Ascending aorta (tissue), 2 donors: ENCODE data around the gene PIP4K2C. TPM values are rescaled to one million over a fixed set of nuclear protein-coding genes. Genes with fewer than 3 reads are reported as not detected.

ENCODE experiments used
- DNase-seq, 2 donors: peaks; one replicate each; pipeline ENCODE4 v3.0.0-alpha.2; 2019; ENCODE audit warnings: low spot score in 2 of 2
- H3K27ac ChIP-seq, 2 donors: fragments of 200-600 bp; sonication (generic); one replicate each; pipeline ENCODE4 v1.5.1; 2016 to 2017; ENCODE audit warnings: mild to moderate bottlenecking in 1 of 2
- H3K27me3 ChIP-seq: fragments of 200-600 bp; sonication (generic); one replicate; pipeline ENCODE4 v1.5.1; 2017
- H3K36me3 ChIP-seq, 2 donors: fragments of 200-600 bp; sonication (generic); one replicate each; pipeline ENCODE4 v1.5.1; 2016
- H3K4me1 ChIP-seq, 2 donors: fragments of 200-600 bp; sonication (generic); one replicate each; pipeline ENCODE4 v1.5.1; 2016 to 2017; ENCODE audit warnings: mild to moderate bottlenecking in 1 of 2
- H3K4me3 ChIP-seq, 2 donors: fragments of 200-600 bp; sonication (generic); one replicate each; pipeline ENCODE4 v1.5.1; 2016 to 2017; ENCODE audit warnings: mild to moderate bottlenecking in 1 of 2
- H3K9me3 ChIP-seq, 2 donors: fragments of 200-600 bp; sonication (generic); one replicate each; pipeline ENCODE4 v1.5.1; 2016
- intact Hi-C: fragments of 100-400 bp; cut with DNase I; formaldehyde crosslinking; loops from one replicate; pipeline ENCODE4 v1.15.1; 2023
- total RNA-seq: library from RNA; depleted of rRNA; stranded (reverse); fragments of >200 nt; gene quantifications from one replicate; pipeline ENCODE4 v1.1.0, GENCODE V29; 2016
- TF ChIP-seq, protein P1 (sequence below), 3 experiments: fragments of 200-600 bp in 2 of 3; fragments of 450-650 bp in 1 of 3; sonication (generic) in 2 of 3; IDR thresholded peaks; one replicate each; pipeline ENCODE4 v1.5.1; 2016 to 2019; ENCODE audit warnings: antibody characterized with exemption in 3 of 3, mild to moderate bottlenecking in 1 of 3, moderate library complexity in 1 of 3

The PIP4K2C gene
- total RNA-seq, 1 donor from 2014 or later, result 153 TPM

DNA sequence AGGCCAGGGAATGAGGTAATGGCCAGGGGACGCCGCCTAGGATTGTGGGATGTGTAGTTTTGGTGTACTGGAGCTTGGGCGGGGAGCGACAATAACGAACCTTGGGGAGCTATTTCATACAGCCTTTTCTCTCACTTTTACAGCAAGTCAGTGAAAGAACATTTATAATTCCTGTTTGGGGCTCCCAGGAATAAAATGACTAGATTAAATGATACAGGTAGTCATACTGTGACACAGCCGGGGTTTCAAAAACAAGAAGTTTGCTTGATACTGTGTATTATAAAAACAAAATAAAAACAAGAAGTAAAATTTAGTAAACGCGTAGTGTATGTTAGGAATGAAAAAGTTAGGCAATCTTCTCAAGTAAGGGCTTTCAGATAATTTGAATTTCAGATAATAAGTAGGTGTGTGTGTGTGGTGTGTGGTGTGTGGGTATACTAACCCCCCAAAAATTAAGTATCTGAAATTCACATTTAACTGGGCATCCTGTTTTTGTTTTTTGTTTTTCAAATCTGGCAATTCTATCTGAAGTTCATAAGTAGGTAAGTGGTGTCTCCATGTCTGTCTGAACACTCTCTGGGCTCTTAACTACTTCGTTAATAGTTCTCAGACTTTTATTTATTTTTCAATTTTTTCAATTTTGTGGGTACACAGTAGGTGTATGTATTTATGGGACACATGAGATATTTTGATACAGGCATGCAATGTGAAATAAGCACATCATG is 43.5 kb upstream of the PIP4K2C start:
- DNase-seq, result no peak
- H3K9me3 ChIP-seq, result no peaks in the 10 kb centered on the region
- peaks cover 3 to 17% of the 10 kb centered on the region in 2 donors for H3K4me1 ChIP-seq
- TF ChIP-seq, protein P1, sequence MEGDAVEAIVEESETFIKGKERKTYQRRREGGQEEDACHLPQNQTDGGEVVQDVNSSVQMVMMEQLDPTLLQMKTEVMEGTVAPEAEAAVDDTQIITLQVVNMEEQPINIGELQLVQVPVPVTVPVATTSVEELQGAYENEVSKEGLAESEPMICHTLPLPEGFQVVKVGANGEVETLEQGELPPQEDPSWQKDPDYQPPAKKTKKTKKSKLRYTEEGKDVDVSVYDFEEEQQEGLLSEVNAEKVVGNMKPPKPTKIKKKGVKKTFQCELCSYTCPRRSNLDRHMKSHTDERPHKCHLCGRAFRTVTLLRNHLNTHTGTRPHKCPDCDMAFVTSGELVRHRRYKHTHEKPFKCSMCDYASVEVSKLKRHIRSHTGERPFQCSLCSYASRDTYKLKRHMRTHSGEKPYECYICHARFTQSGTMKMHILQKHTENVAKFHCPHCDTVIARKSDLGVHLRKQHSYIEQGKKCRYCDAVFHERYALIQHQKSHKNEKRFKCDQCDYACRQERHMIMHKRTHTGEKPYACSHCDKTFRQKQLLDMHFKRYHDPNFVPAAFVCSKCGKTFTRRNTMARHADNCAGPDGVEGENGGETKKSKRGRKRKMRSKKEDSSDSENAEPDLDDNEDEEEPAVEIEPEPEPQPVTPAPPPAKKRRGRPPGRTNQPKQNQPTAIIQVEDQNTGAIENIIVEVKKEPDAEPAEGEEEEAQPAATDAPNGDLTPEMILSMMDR (IDR thresholded peaks at IDR 0.05), result no peak
- H3K27ac ChIP-seq, result peak overlapping the region in 1 of 2 donors; percentile 92
- intact Hi-C loops, result loop anchor here (1.0 kb wide), 1 partner anchor 25 kb away; the partner anchor contains the start of gene MBD6
- H3K36me3 ChIP-seq, result peaks cover 0 to 4% of the 10 kb centered on the region in 2 donors
- peak overlapping the region; percentile 97 to 98 for H3K4me3 ChIP-seq
- no peaks in the 10 kb centered on the region for H3K27me3 ChIP-seq

- Histone ChIP-seq H3K4me1 (peaks cover 3 to 17% of the 10 kb centered on the region in 2 donors), H3K4me3 (no peak overlapping the region), H3K9me3 (no peaks in the 10 kb centered on the region), H3K27me3 (no peaks in the 10 kb centered on the region), H3K36me3 (no peaks in the 10 kb centered on the region), H3K27ac (no peak overlapping the region)
- no peak for DNase-seq
- intact Hi-C loops, result no loop called here
- TF ChIP-seq, protein P1 (IDR thresholded peaks at IDR 0.05), result no peak
Measured at GRCh38 chr12:57548013-57548315, 43.0 kb upstream of the PIP4K2C start.

DNA sequence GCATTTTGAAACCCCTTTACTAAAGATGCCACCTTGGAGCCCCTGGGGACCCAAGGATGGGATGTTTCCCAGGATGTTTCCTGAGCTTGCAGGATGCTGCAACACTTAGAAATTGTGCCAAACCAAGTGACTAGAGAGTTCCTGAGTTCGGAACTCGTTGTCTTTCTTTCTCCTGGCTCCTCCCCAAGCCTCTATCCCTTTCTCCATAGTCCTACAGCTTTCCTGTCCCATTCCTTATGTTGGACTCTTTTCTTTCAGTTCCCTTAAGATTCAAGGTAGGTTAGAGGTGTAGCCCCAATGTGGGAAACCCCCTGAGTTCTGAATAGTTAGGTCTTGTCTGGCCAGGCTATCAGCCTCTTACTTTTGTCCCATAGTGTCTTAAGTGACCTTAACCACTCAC is 42.5 kb upstream of the PIP4K2C start:
- Histone ChIP-seq H3K4me1 (peaks cover 3 to 17% of the 10 kb centered on the region in 2 donors), H3K27me3 (no peaks in the 10 kb centered on the region)
- intact Hi-C loops, result no loop called here

GRCh38 chr12:57549203-57549908 is 41.6 kb upstream of the PIP4K2C start:
- Histone ChIP-seq H3K9me3 (no peaks in the 10 kb centered on the region), H3K36me3 (no peaks in the 10 kb centered on the region), H3K27ac (peak overlapping the region in 1 of 2 donors; percentile 34), H3K4me1 (peaks cover 3 to 17% of the 10 kb centered on the region in 2 donors), H3K4me3 (peak overlapping the region; percentile 61 to 71), H3K27me3 (no peaks in the 10 kb centered on the region)
- TF ChIP-seq, protein P1 (IDR thresholded peaks at IDR 0.05), result no peak
- intact Hi-C loops, result no loop called here
- DNase-seq, result no peak

More for the DNA sequence above, 42.5 kb upstream of the PIP4K2C start:
- Histone ChIP-seq H3K9me3 (no peaks in the 10 kb centered on the region), H3K4me3 (no peak overlapping the region), H3K27ac (no peak overlapping the region), H3K36me3 (no peaks in the 10 kb centered on the region)
- no peak for DNase-seq
- TF ChIP-seq, protein P1 (IDR thresholded peaks at IDR 0.05), result no peak

GRCh38 chr12:57549909-57550640 is 40.9 kb upstream of the PIP4K2C start, which contains the start of gene KIF5A:
KIF5A (plus strand) TSS chr12:57550044; CDS start chr12:57550272, 228 bp downstream.
- Histone ChIP-seq H3K4me3 (peak within 1 kb of the TSS; percentile 61 to 71), H3K4me1 (peaks cover 3 to 14% of the 10 kb centered on the region in 2 donors), H3K27me3 (no peaks in the 10 kb centered on the region), H3K27ac (peak within 1 kb of the TSS in 1 of 2 donors; percentile 34), H3K36me3 (no peaks in the 10 kb centered on the region), H3K9me3 (no peaks in the 10 kb centered on the region)
- TF ChIP-seq, protein P1 (IDR thresholded peaks at IDR 0.05), result no peak
- intact Hi-C loops, result no loop called here
- peak in 1 of 2 donors; percentile 74 for DNase-seq
